Heart right ventricle (tissue), 16 donors: Measurements from ENCODE around the gene FAM83B. TPM values are rescaled to one million over a fixed set of nuclear protein-coding genes. Genes with fewer than 3 reads are reported as not detected.

Experiments
- ATAC-seq, 8 donors: fragments of 200-7000 bp; cut with Tn5 transposase; one replicate each; pipeline ENCODE4 v1.9.1; 2020; ENCODE audit warnings: mild to moderate bottlenecking in 8 of 8, moderate library complexity in 8 of 8, moderate number of reproducible peaks in 1 of 8
- DNase-seq, 2 donors: peaks; one replicate each; pipeline ENCODE4 v3.0.0-alpha.2; 2020
- H3K27ac ChIP-seq, 10 donors: fragments of 200-600 bp; sonication (generic) in 2 of 10; one replicate each; pipeline versions ENCODE4 v1.5.0 to v1.8.0; 2020 to 2022; ENCODE audit warnings: mild to moderate bottlenecking in 3 of 10
- H3K27me3 ChIP-seq, 7 donors: fragments of 200-600 bp; one replicate each; pipeline ENCODE4 v1.8.0; 2021 to 2022; ENCODE audit warnings: mild to moderate bottlenecking in 2 of 7
- H3K36me3 ChIP-seq, 9 donors: fragments of 200-600 bp; sonication (generic) in 1 of 9; one replicate each; pipeline versions ENCODE4 v1.5.0 to v1.8.0; 2020 to 2022; ENCODE audit warnings: mild to moderate bottlenecking in 2 of 9
- H3K4me1 ChIP-seq, 9 donors: fragments of 200-600 bp; sonication (generic) in 1 of 9; one replicate each; pipeline versions ENCODE4 v1.5.0 to v1.8.0; 2020 to 2022; ENCODE audit warnings: mild to moderate bottlenecking in 4 of 9
- H3K4me3 ChIP-seq, 10 donors: fragments of 200-600 bp; sonication (generic) in 2 of 10; one replicate each; pipeline versions ENCODE4 v1.5.0 to v1.8.0; 2020 to 2022; ENCODE audit warnings: mild to moderate bottlenecking in 7 of 10, moderate library complexity in 2 of 10
- H3K9me3 ChIP-seq, 11 donors: fragments of 200-600 bp in 10 of 11; sonication (generic) in 2 of 11; one replicate each; pipeline versions ENCODE4 v1.5.0 to v1.8.0; 2013 to 2022; ENCODE audit warnings: mild to moderate bottlenecking in 2 of 11, control low read depth in 1 of 11, moderate library complexity in 1 of 11
- CTCF ChIP-seq, 9 donors: fragments of 200-600 bp; sonication (generic) in 2 of 9; IDR thresholded peaks; one replicate each; pipeline versions ENCODE4 v1.5.0 to v1.8.0; 2021 to 2022; ENCODE audit warnings: antibody characterized with exemption in 9 of 9, mild to moderate bottlenecking in 5 of 9, moderate library complexity in 1 of 9
- WGBS, 2 donors: extraction: QIAGEN DNeasy Blood & Tissue Kit; methylation state at CpG; one replicate each; pipeline ENCODE4 v1.1.7; 2013; ENCODE audit warnings: inconsistent platforms in 1 of 2; 5-methylcytosine and 5-hydroxymethylcytosine counted together
- intact Hi-C, 10 donors: fragments of 100-400 bp; cut with DNase I; formaldehyde crosslinking; loops; one replicate each; pipeline versions ENCODE4 v1.11.1 to v1.14.2; 2022
- polyA plus RNA-seq, 2 donors: library from polyadenylated mRNA; stranded (reverse); fragments of 200-250 nt; gene quantifications; one replicate each; pipeline ENCODE4 v1.2.3, GENCODE V29; 2013
- total RNA-seq, 10 donors: library from RNA; stranded (reverse); fragmentation: NEBNext Ultra II Directional in 3 of 10; extraction: Animal tissue kit (Norgen Biotek cat#: 25700) in 3 of 10; gene quantifications; one replicate each; pipeline versions ENCODE4 v1.2.1 to v1.2.4, GENCODE V29; 2021 to 2023
- donor health status: Arrhythmogenic right ventricular cardiomyopathy.
- donor health status: ischemic (EF 13 %, LVEDD 7.1; RV severe dilation, severe dysfunction).
- donor health status: healthy with polysubstance abuse.
- donor health status: DM: no; HTN: yes; CAD: no.
- donor health status: DM: no; HTN: no; CAD: no.
- donor health status: ischemic (EF 25% LVEDD 6.9; RV normal size, moderate dysfunction).
- donor health status: ischemic (EF 25% LVEDD 5.7; RV mildly dilated, moderate dysfunction).
- donor health status: healthy.
- donor health status: DM: yes; HTN: yes; CAD: no.
- donor health status: Ischemic cardiomyopathy.
- donor health status: ischemic (EF 35%, LVEDD 5.7; RV mildly dilated, moderate dysfunction).
- donor health status: nonischemic (EF 11% LVEDD 7.7; RV severe dilation, severe dysfunction).
- donor health status: DM: yes; HTN: yes; CAD: no.
- donor health status: PGD.
- donor health status: ischemic (EF 29% LVEDD 5.4; RV normal size, mild dysfunction).
- donor health status: nonischemic (EF 23%, LVEDD 6.1; RV moderate dilation, normal function).

FAM83B gene
- total and polyA plus RNA-seq, 12 donors, result 0.01 to 7.2 (median 0.28) TPM; not detected in 4

- Histone ChIP-seq H3K36me3 (no peaks in the 10 kb centered on the region), H3K4me1 (no peaks in the 10 kb centered on the region), H3K9me3 (no peaks in the 10 kb centered on the region), H3K27ac (no peak overlapping the region), H3K4me3 (no peak overlapping the region), H3K27me3 (no peaks in the 10 kb centered on the region)
- DNase-seq, result no peak
- no peak for ATAC-seq
- no peak for TF ChIP-seq CTCF (IDR thresholded peaks at IDR 0.05)
- intact Hi-C loops, result no loop called here
- WGBS, 2 donors, result 79 to 80% methylated on average over 10 of the region's 10 CpGs
Observed at GRCh38 chr6:54861905-54862616, 15.5 kb downstream of the FAM83B start.

GRCh38 chr6:54864272-54864671 lies 17.7 kb downstream of the FAM83B start:
- DNase-seq, result no peak
- H3K27me3 ChIP-seq, result no peaks in the 10 kb centered on the region
- no peaks in the 10 kb centered on the region for H3K36me3 ChIP-seq
- 77 to 83% methylated on average over 2 of the region's 2 CpGs for WGBS, 2 donors
- no peak for ATAC-seq
- no peaks in the 10 kb centered on the region for H3K4me1 ChIP-seq
- intact Hi-C loops, result no loop called here
- TF ChIP-seq CTCF (IDR thresholded peaks at IDR 0.05), result no peak
- no peak overlapping the region for H3K27ac ChIP-seq
- H3K9me3 ChIP-seq, result no peaks in the 10 kb centered on the region
- no peak overlapping the region for H3K4me3 ChIP-seq

- Histone ChIP-seq H3K36me3 (no peaks in the 10 kb centered on the region), H3K27ac (no peak overlapping the region), H3K4me1 (no peaks in the 10 kb centered on the region), H3K9me3 (no peaks in the 10 kb centered on the region), H3K4me3 (no peak overlapping the region), H3K27me3 (no peaks in the 10 kb centered on the region)
- ATAC-seq (no peak), DNase-seq (no peak)
- TF ChIP-seq CTCF (IDR thresholded peaks at IDR 0.05), result no peak
- intact Hi-C loops, result no loop called here
- WGBS, 2 donors, result 48 to 53% methylated on average over 5 of the region's 5 CpGs
Observed at GRCh38 chr6:54865091-54865631, 18.6 kb downstream of the FAM83B start.

GRCh38 chr6:54868556-54868955 lies 22.0 kb downstream of the FAM83B start:
- no peaks in the 10 kb centered on the region for H3K4me1 ChIP-seq
- TF ChIP-seq CTCF (IDR thresholded peaks at IDR 0.05), result no peak
- no peak overlapping the region for H3K27ac ChIP-seq
- no peak for DNase-seq
- no peaks in the 10 kb centered on the region for H3K27me3 ChIP-seq
- no peak overlapping the region for H3K4me3 ChIP-seq
- ATAC-seq, result no peak
- no peaks in the 10 kb centered on the region for H3K36me3 ChIP-seq
- no peaks in the 10 kb centered on the region for H3K9me3 ChIP-seq
- intact Hi-C loops, result no loop called here
